ENCODE results near the gene WDR37. TPM values are rescaled to one million over a fixed set of nuclear protein-coding genes. Genes with fewer than 3 reads are reported as not detected.

Gene WDR37
- total RNA-seq, 1 experiment from 2014 or later: 10.4 TPM

DNA sequence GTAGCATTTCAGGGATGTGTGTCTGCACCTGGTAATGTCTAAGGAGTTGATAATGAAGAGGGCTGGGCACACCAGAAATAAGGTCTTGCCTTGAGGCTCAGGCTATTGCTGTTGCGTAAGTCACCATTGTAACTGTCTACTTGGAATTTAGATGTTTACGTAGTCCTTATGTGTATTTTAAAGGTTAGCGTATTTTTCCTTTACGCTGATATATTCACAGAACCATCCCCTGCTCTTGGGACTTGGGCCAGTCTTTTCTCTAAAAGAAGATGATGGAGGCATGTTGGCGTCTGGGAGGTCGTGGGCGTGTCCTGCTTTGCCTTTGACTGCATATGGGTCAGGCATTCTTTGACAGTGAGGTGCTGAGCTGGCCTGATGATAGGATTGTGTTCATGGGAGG lies 14.7 kb downstream of the WDR37 start:
- ChIA-PET POLR2A (no interaction called here), CTCF (interaction anchor here (1.6 kb wide), 1 partner anchor 39 kb away, joined by 5 read pairs; no protein-coding TSS in a partner anchor)
- peaks cover 15% of the 10 kb centered on the region for H3K36me3 Mint-ChIP-seq
- no peaks in the 10 kb centered on the region for H3K9me3 Mint-ChIP-seq
- no peak for DNase-seq (ENCODE audit: low spot score)
- peak; percentile 62 for ATAC-seq
- TF ChIP-seq NFATC4 (CRISPR knock-in tag; IDR thresholded peaks at IDR 0.05): no peak
- no peak for TF ChIP-seq NR1H2 (CRISPR knock-in tag; IDR thresholded peaks at IDR 0.05)
- TF ChIP-seq, protein P1, sequence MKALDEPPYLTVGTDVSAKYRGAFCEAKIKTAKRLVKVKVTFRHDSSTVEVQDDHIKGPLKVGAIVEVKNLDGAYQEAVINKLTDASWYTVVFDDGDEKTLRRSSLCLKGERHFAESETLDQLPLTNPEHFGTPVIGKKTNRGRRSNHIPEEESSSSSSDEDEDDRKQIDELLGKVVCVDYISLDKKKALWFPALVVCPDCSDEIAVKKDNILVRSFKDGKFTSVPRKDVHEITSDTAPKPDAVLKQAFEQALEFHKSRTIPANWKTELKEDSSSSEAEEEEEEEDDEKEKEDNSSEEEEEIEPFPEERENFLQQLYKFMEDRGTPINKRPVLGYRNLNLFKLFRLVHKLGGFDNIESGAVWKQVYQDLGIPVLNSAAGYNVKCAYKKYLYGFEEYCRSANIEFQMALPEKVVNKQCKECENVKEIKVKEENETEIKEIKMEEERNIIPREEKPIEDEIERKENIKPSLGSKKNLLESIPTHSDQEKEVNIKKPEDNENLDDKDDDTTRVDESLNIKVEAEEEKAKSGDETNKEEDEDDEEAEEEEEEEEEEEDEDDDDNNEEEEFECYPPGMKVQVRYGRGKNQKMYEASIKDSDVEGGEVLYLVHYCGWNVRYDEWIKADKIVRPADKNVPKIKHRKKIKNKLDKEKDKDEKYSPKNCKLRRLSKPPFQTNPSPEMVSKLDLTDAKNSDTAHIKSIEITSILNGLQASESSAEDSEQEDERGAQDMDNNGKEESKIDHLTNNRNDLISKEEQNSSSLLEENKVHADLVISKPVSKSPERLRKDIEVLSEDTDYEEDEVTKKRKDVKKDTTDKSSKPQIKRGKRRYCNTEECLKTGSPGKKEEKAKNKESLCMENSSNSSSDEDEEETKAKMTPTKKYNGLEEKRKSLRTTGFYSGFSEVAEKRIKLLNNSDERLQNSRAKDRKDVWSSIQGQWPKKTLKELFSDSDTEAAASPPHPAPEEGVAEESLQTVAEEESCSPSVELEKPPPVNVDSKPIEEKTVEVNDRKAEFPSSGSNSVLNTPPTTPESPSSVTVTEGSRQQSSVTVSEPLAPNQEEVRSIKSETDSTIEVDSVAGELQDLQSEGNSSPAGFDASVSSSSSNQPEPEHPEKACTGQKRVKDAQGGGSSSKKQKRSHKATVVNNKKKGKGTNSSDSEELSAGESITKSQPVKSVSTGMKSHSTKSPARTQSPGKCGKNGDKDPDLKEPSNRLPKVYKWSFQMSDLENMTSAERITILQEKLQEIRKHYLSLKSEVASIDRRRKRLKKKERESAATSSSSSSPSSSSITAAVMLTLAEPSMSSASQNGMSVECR (CRISPR knock-in tag; IDR thresholded peaks at IDR 0.05; ENCODE audit: borderline replicate concordance): no peak
- no peak for TF ChIP-seq ATF1 (CRISPR knock-in tag; IDR thresholded peaks at IDR 0.05)
- H3K27ac Mint-ChIP-seq: peak overlapping the region; percentile 54; the same call in 1 of the 2 replicates
- H3K4me3 Mint-ChIP-seq: no peak overlapping the region
- no peaks in the 10 kb centered on the region for H3K27me3 Mint-ChIP-seq (ENCODE audit: low read depth)
- peaks cover 6% of the 10 kb centered on the region; the same call in 1 of the 2 replicates for H3K4me1 Mint-ChIP-seq

DNA sequence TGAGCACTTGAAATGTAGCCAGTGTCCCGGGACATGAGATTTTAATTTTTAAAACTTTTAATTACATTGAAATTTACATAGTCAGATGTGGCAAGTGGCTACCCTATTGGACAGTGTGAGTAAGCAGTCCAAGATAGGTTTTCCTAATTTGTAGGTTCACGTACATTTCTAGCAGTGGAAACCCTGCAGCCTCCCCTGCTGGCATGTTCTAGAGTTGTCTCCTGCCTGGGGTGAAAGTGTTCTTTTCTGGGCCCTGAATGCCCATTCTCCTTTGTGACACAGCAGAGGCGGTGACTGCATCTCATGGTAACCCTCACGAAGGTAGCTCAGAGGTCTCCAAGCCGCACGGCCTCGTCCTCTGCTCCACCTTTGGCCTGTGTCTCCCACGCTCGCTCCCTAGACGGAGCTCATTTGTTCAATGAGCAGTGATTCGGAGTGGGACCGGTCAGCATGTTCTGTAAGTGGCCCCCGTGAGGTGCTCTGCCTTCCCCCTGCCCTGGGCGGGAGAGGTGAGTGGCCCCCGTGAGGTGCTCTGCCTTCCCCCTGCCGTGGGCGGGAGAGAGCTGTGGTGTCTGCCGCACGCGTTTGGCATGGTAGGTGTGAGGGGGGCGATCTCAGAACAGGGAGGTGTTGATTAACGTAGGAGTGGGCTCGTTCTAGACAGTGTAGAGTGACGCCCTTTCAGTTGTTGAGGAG lies 18.0 kb downstream of the WDR37 start:
- POLR2A ChIA-PET: no interaction called here
- TF ChIP-seq IRF1 (CRISPR knock-in tag; IDR thresholded peaks at IDR 0.05) (no peak), ZNF263 (CRISPR knock-in tag; IDR thresholded peaks at IDR 0.05; ENCODE audit: low read depth) (no peak), RORB (CRISPR knock-in tag; IDR thresholded peaks at IDR 0.05) (no peak), ATF3 (CRISPR knock-in tag; conservative IDR thresholded peaks at IDR 0.05) (no peak), HMGA2 (CRISPR knock-in tag; IDR thresholded peaks at IDR 0.05) (no peak), EMX1 (CRISPR knock-in tag; IDR thresholded peaks at IDR 0.05) (no peak), FOXP1 (CRISPR knock-in tag; IDR thresholded peaks at IDR 0.05; ENCODE audit: borderline replicate concordance) (no peak), ZBTB21 (CRISPR knock-in tag; IDR thresholded peaks at IDR 0.05; ENCODE audit: borderline replicate concordance) (no peak), E2F4 (CRISPR knock-in tag; IDR thresholded peaks at IDR 0.05; ENCODE audit: borderline replicate concordance, low read depth) (no peak), OVOL2 (CRISPR knock-in tag; IDR thresholded peaks at IDR 0.05; ENCODE audit: borderline replicate concordance) (no peak), ZSCAN18 (CRISPR knock-in tag; IDR thresholded peaks at IDR 0.05) (no peak), ZNF416 (CRISPR knock-in tag; IDR thresholded peaks at IDR 0.05) (no peak)
- TF ChIP-seq, protein P2, sequence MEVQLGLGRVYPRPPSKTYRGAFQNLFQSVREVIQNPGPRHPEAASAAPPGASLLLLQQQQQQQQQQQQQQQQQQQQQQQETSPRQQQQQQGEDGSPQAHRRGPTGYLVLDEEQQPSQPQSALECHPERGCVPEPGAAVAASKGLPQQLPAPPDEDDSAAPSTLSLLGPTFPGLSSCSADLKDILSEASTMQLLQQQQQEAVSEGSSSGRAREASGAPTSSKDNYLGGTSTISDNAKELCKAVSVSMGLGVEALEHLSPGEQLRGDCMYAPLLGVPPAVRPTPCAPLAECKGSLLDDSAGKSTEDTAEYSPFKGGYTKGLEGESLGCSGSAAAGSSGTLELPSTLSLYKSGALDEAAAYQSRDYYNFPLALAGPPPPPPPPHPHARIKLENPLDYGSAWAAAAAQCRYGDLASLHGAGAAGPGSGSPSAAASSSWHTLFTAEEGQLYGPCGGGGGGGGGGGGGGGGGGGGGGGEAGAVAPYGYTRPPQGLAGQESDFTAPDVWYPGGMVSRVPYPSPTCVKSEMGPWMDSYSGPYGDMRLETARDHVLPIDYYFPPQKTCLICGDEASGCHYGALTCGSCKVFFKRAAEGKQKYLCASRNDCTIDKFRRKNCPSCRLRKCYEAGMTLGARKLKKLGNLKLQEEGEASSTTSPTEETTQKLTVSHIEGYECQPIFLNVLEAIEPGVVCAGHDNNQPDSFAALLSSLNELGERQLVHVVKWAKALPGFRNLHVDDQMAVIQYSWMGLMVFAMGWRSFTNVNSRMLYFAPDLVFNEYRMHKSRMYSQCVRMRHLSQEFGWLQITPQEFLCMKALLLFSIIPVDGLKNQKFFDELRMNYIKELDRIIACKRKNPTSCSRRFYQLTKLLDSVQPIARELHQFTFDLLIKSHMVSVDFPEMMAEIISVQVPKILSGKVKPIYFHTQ (CRISPR knock-in tag; IDR thresholded peaks at IDR 0.05): no peak
- TF ChIP-seq, protein P3, sequence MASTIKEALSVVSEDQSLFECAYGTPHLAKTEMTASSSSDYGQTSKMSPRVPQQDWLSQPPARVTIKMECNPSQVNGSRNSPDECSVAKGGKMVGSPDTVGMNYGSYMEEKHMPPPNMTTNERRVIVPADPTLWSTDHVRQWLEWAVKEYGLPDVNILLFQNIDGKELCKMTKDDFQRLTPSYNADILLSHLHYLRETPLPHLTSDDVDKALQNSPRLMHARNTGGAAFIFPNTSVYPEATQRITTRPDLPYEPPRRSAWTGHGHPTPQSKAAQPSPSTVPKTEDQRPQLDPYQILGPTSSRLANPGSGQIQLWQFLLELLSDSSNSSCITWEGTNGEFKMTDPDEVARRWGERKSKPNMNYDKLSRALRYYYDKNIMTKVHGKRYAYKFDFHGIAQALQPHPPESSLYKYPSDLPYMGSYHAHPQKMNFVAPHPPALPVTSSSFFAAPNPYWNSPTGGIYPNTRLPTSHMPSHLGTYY (CRISPR knock-in tag; IDR thresholded peaks at IDR 0.05): no peak
- TF ChIP-seq, protein P4, sequence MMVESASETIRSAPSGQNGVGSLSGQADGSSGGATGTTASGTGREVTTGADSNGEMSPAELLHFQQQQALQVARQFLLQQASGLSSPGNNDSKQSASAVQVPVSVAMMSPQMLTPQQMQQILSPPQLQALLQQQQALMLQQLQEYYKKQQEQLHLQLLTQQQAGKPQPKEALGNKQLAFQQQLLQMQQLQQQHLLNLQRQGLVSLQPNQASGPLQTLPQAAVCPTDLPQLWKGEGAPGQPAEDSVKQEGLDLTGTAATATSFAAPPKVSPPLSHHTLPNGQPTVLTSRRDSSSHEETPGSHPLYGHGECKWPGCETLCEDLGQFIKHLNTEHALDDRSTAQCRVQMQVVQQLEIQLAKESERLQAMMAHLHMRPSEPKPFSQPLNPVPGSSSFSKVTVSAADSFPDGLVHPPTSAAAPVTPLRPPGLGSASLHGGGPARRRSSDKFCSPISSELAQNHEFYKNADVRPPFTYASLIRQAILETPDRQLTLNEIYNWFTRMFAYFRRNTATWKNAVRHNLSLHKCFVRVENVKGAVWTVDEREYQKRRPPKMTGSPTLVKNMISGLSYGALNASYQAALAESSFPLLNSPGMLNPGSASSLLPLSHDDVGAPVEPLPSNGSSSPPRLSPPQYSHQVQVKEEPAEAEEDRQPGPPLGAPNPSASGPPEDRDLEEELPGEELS (CRISPR knock-in tag; IDR thresholded peaks at IDR 0.05): no peak

More for the DNA sequence above, 18.0 kb downstream of the WDR37 start:
- DNase-seq (ENCODE audit: low spot score): no peak
- no peaks in the 10 kb centered on the region for H3K9me3 Mint-ChIP-seq
- no peaks in the 10 kb centered on the region for H3K27me3 Mint-ChIP-seq (ENCODE audit: low read depth)
- H3K4me1 Mint-ChIP-seq: peaks cover 6% of the 10 kb centered on the region; the same call in 1 of the 2 replicates
- peaks cover 30% of the 10 kb centered on the region for H3K36me3 Mint-ChIP-seq
- H3K4me3 Mint-ChIP-seq: no peak overlapping the region
- peak; percentile 59 for ATAC-seq
- H3K27ac Mint-ChIP-seq: peak overlapping the region; percentile 78; the same call in 1 of the 2 replicates
- CTCF ChIA-PET: interaction anchor here (0.9 to 1.1 kb wide), 2 partner anchors 17 to 264 kb away, joined by 3 to 4 read pairs; no protein-coding TSS in a partner anchor

Measured in WTC11 (cell line).